HG03175 (cell line): ENCODE data around the gene DDI2.
A peak's percentile ranks its signal among the peaks of the same experiment; 100 is the strongest.
"Not testable (repeated sequence)": the region's sequence is repeated elsewhere in the genome, so short reads cannot be mapped to it uniquely, and the experiment has no call there.

Experiments
- ATAC-seq: cut with Tn5 transposase; IDR thresholded peaks from one replicate; pipeline ENCODE4 v1.9.1; 2021; ENCODE audit warnings: mild to moderate bottlenecking, moderate library complexity; ENCODE audit not compliant: unreplicated experiment

DDI2 gene

DNA sequence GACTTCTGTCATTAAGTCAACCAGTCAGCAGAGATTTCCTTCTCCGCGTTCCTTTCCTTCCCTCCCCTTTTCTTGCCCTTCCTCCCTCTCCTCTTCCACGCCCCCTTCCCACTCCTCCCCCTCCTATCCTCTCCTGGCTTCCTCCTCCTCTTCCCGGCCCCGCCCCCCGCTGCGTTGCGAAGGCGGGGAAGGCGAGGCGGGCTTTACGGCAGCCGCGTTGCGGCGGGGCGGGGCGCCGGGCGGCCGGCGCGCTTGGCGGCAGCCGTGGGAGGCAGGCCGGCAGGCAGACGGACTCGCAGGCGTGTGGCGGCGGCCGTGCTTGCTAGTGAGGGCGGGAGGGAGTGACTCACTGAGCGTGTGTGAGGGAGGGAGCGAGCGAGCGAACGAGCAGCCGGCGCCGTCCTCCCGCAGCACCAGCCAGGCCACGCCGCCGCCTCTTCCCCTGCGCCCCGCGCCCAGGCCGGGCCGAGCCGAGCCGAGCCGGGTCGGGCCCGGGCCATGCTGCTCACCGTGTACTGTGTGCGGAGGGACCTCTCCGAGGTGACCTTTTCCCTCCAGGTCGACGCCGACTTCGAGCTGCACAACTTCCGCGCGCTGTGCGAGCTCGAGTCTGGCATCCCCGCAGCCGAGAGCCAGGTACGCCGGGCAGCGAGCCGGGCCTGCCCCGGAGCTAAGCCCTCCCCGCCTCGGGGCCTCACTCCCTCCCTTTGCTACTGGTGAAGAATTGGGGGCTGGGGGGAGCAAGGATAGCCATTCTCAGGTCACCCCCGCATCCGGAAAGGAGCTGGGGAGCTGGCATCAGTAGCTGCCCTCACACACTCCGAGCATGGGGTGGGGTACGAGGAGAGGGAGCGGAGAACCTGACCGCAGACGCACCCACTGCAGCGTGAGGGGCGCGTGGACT, at the start of gene DDI2:
DDI2 (plus strand) TSS at position 286 of the 904 bp plus-strand sequence; CDS start at position 499, 213 bp downstream.
- ATAC-seq: peak; percentile 61

DNA sequence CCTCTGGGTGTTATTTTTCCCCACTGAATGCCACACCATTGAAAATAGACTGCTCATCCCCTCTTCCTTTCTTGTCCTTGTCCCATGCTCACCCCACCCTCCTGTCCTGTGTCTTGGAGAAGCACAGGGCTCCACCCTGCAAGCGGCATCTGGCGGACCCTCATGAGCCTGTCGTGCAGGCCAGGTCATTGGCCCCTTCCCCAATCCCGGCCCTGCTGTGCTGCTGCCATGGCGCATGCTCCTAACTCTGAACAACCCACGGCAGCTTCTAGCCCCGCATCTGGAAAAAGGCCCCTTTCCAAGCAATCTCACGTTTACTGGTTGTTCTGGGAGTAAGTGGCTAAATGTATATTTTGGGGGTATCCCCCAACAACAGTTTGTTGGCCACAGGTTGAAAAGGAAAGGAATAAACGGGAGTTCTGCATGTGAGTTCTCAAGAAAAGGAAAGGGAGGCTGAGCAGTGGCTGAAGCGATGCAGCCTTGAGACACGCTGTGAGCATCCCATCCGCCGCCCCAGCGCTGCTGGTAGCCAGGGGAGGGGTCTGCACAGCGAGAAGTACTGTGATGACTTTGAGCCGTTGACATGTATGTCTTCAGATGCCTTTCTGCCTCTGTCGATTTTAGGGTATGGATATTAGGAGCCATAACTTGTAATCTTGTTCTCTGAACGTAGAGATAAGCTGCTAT, 48.7 kb upstream of the DDI2 start:
- ATAC-seq: no peak

DNA sequence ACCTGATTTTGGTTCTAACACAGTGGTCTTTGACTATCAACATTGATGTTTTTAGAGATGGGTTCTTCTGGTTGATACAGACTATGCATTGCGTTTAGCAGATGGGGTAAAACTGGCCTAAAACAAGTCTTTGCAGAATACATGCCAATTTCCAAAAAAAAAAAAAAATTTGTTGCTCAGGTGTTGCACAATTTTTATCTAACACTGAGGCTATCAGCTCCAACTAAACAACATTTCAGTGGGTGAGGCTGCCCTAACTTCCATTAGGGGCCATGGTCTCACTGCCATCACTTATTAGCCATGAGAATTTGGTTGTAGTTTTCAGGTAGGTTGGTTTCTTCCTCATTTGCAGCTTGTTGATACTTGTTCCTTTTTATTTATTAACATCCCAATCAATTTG, 46.4 kb upstream of the DDI2 start:
- no peak for ATAC-seq

DNA sequence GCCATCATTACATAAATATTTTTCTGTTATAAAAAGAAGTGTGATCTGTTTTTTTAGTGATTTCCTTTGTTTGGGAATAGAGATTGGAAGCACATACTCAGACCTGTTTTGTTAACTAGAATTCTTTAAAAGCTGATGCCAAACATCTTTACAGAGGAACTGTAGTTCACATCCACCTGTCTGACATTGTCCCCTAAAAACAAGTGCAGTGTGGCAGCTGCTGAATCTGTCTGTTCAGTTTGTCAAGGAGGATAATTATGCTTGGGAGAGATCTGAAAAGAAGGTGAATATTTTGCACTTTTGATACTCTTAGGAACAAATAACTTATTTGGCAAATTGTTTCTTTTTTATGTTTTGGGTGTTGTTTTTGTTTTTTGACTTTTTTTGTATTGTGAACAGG, 46.0 kb upstream of the DDI2 start:
- no peak for ATAC-seq

DNA sequence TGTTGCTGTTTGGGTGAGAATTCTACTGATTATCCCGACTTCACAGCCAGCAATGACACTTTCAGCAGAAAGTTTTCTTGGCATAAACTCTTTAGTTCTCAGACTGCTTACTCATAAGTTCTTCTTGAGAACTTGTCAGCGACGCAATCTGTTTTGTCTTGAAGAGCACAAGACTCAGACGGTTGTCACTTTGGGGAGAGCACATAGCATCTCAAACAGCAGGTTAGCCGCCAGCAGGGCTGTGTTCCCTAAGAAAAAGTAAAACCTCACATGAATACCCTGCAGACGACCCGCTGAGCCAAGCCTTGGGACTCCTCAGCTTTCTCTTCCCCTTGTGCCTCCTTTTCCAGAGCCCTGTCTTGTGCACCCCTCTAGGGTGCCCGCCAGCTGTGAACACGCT, 43.8 kb upstream of the DDI2 start:
- no peak for ATAC-seq

DNA sequence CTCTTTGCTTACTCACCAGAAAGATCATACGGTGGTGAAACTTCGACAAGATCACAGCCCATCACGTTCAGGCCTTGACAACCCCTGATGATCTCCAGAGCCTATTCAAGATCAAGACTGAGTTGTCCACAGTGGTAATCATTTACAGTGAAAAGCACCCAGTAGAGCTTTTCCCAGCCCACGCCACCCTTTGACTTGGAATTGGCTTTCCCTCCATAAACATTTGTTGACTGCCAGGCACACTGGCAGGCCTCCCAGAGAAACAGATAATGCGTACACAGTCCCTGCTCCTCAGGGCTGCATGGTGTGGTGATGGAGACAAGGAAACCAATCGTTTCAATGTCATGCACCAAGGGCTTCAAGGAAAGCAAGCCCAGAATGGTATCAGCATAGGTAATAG, 42.5 kb upstream of the DDI2 start:
- ATAC-seq: no peak

DNA sequence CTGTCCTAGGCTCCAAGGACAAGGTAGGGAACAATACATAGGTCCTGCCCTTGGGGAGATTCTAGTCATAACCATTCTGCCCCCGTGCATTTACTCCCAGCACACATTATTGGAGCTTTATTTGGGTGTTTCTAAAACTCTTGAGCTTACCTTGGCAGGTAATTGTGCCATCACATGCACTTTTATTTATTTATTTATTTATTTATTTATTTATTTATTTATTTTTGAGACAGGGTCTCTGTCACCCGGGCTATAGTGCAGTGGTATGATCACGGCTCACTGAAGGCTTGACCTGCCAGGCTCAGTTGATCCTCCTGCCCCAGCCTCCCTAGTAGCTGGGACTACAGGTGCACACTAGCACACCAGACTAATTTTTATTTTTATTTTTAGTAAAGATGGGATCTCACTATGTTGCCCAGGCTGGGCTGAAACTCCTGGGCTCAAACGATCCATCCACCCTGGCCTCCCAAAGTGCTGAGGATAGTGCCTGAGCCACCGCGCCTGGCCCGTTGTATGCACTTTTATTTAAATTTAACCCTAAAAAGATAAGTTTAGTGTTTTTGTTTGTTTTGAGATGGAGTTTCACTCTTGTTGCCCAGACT, 41.6 kb upstream of the DDI2 start:
- no peak for ATAC-seq

DNA sequence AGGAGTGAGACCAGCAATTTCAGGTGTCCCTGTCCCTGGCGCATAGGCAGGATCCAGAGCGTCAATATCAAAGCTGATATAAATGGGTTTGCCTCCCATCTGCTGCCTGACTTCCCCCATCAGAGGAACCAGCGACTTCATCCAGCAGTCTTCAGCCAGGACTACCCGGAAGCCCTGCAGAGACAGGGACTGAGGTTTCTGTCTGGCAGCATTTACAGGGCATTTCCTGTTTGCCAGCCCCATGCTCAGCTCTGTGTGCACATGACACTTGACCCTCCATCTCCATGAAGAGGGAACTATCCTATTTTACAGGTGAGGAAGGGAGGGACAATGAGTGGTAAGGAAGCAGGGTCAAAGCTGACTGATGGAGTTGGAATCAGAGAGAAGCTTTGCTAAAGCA, 39.6 kb upstream of the DDI2 start:
- no peak for ATAC-seq

DNA sequence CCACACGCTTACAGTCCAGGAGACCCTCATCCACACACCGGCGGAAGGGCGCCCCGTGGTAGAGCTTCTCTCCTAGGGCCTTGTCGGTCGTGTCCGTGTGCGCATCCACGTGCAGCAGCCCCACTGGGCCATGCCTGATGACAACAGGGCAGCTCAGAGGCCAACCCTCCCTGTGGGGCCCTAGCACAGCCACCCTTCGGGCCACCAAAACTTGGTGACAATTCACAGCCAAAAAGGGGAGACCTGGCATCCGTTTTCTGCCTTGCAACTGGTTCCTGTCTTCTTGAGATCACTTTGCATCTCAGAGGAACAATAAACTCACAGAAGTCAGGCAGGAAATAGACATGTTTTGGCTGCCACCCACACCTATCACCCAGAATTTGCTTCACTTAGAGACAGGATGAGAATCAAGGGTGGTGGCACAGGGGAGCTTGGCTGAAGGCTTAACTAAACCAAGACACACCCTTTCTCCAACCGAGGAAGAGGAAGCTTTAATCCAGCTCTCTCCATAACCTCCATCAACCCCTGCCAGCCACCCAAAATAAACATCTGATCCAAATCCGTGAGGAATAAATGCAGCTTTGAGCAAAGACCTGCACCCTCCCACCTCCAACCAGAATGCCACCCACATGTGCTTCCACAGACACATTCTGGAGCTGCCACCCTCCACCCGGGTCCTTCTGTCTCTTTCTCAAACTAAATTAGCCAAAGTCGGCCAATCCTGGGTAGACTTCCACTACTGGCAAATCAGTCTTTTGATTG, 38.2 kb upstream of the DDI2 start:
- no peak for ATAC-seq

DNA sequence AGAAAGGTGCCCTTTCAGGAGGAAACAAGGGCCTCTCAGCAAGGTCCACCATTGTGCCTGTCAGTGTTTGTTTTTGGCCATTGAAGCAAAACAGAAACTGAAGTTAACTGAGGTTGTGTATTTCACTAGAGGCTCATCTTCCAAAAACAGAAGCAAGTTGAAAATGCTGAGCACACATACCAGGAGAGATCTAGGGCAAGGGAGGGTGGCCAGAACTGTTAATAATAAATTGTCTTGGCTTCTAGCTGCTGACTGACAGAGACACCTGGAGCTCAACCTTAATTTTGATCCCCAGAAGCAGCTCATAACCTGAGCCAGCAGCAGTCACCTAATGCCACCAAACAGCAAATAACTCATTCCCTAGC, 37.6 kb upstream of the DDI2 start:
- no peak for ATAC-seq

DNA sequence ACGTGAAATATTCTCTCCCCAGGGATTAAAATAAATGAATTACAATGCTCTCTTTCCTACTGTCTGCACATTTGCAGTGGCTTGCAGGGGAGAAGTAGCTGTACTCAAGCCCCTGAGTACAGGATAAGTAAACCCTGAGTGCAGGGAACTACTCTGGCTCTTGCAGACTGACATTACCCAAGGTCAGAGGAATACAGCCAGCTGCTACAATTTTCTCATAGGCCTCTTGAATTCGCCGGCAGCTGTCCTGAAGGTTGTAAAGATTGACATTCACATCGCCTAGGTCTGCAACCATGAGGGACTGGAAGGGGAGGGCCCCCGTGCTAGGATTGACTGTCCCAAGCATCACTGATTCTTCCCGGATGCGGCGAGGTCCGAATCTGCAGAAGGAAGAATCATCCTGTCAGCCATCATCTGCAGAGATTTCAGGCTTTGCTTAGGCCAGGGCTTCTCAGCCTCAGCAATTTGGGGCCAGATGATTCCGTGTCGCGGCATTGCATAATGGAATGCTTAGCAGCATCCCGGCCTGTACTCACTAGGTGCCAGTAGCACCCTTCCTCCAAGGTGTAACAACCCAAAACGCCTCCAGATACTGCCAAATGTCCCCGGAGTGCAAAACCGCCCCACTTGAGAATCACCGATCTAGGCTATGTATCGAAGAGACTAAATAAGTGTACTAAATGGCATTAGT, 34.1 kb upstream of the DDI2 start:
- ATAC-seq: no peak

DNA sequence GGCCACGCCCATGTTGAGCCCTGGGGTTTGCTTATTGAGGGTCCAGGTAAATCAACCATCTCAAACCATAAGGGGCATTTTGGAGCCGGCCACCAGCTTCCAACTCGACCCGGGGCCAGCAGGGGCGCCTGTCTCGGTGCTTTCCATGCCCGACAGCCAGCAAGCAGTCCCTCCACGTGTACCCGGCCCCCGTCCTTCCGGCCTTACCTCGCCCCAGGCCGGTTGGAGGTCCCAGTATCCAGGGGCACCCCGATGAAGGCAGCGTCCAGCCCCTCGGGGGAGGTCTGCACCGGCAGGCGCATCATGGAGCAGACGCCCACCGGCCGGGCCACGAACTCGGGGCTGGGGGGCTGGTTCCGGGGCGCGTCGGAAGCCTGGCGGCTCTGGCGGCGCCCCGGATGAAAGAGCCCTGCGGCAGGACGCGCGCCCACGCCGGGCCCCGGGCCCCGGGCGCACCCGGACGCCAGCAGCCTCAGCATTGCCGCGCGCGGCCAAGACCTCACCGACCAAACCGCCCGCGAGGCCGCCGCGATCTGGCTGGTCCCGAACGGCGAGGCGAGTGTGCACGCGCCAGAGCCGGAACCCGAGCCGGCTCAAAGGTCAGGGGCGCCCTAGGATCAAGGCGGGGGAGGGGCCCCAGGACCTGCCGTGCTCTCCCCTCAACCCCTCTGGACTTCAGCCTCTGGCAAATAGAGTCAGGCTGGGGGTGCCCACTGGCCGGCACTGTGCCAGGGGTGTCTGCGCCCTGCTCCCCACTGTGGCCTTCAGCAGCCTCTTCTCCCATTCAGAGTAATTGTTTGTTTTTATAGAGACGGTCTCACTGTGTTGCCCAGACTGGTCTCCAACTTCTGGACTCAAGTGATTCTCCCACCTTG, 32.5 kb upstream of the DDI2 start, which contains the start of gene AGMAT:
AGMAT (minus strand) TSS at position 563 of the 875 bp plus-strand sequence; CDS start at position 479, 84 bp downstream.
- ATAC-seq: peak; percentile 63

DNA sequence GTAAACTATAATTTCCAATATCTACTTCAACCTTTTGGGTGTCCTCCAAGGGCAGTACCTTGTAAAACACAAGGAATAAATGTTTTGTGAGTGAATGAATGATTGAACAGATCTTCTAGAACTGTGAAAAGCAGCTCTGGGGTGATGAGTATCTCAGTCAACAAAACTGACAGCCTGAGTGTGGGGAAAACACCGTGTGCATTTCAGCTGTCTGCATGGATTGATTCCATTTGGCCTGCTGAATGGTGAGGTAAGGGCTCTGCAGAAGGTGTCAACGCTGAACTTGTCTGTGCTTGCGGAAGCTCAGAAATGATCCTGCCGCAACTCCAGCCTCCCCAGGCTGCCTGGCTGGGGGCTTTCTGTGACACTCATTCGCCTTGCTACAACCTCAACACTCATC, 25.0 kb upstream of the DDI2 start:
- no peak for ATAC-seq

DNA sequence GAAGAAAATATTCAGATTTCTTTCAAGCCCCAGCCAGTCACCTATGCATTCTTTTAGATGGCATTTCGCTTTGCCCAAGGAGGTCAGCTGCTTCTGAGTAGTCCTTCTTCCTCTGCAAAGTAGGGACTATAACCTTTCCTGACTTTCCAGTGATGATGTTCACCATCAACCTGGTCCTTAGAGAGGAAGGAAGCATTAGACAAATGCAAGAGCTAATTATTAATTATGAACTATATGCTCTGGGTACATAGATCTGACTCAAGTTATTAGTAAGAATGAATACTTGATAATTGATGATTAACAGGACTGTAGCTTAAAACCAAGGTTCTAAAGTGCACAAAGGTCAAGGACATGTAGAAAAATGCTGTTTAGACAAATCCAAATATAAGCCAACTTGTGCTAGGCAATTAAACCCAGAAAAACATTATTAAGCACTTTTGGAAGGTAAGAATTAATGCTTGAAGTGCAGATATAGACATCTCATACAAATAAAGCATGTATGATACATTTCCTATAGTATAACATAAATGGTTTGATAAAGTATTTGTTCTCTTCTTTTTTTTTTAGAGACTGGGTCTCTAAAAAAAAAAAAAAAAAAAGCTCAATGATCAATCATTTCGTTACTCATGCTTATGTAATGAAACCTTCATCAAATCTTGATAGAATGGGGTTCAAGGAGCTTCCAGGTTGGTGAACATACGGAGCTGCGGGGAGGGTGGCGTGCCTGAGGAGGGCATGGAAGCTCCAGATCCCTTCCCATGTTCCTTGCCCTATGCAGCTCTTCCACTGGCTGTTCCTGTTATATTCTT, 21.2 kb upstream of the DDI2 start:
- peak; percentile 64 for ATAC-seq

DNA sequence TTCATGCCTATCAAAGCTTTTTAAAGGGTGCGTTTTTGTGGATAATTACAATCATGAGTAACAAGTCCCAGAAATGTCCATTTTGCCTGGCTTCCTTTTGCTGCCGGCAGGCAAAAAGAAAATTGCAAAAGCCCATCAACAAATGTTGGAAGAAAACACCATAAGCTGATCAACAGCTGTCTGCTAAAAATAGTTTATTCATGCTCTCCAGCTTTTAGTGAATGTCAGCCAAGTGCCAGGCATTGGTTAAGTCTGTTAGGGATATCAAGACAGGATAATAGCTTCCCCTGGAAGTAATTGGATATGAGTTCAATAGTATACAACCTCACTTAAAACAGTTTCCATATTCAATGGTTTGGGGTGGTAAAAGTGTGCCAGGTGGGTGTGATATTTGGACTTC, 18.8 kb upstream of the DDI2 start:
- no peak for ATAC-seq

DNA sequence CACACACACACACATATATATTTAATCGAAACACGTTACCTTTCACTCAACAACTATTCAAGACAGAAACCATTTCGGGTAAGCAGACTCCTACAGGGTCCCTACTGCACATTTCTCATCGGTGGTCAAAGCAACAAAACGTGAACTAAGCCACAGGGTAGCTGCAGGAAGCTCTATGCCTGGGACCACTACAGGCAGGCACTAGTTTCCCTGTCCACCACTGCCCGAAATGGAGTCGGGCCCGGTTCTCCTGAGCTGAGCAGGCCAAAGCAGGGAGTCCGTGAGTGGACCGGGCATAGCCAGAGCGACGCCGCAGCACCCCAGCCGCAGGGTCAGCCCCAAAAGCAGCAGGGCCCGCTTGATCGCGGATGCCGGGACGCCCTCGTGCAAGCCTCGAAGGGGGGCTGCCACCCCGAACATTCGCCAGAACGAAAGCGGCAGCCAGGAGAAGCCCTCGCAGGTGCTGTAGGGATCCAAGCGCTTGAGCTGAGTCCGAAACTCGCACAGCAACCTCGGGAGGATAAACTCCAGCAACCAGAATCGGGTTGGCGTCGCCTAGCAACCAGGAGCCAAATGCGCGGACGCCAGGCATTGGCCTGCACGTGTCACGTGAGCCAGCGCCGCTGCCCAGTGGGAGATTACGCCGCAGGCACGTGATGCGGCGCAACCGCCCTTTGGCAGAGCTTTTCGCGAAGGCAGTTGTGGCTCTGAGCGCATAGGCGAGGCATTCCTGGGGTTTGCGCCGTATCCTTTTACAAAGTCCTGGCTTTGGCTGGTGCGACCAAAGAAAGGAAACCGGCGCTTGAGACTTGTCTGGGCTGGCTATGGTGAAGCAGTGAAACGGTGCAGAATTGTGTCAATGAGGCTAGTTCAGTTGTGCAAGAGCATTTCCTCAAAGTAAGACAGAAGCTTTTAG, 13.9 kb upstream of the DDI2 start:
- peak; percentile 95 for ATAC-seq

DNA sequence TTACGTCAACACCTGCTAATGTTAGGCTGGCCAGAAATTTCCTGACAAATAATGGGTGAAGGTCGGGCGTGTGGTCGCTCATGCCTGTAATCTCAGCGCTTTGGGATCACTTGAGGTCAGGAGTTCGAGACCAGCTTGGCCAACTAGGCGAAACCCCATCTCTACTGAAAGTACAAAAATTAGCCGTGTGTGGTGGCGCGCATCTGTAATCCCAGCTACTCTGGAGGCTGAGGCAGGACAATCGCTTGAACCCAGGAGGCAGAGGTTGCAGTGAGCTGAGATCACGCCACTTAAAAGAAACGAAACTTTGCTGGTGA, 13.3 kb upstream of the DDI2 start:
- not testable (repeated sequence) for ATAC-seq

DNA sequence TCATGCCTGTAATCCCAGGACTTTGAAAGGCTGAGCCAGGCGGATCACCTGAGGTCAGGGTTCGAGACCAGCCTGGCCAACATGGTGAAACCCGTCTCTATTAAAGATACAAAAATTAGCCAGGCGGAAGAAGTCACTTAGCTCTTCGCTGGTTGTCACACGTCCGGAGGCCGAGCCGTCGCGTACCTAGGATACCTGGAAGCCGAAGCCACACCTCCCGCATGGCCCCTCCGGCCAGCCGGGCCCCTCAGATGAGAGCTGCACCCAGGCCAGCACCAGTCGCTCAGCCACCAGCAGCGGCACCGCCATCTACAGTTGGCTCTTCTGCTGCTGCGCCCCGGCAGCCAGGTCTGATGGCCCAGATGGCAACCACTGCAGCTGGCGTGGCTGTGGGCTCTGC, 12.9 kb upstream of the DDI2 start:
- not testable (repeated sequence) for ATAC-seq
